GM12864 (cell line): ENCODE results near the gene FBXL7.

ENCODE experiments used
- DNase-seq: peaks from one replicate; pipeline ENCODE4 v3.0.0-alpha.2; 2011; ENCODE audit warnings: low read depth
- H3K4me3 ChIP-seq: 2 replicates; pipeline ENCODE4 v1.5.1; 2011; ENCODE audit warnings: mild to moderate bottlenecking, low read depth, low read length, control low read depth
- CTCF ChIP-seq: IDR thresholded peaks from 2 replicates; pipeline ENCODE4 v1.5.1; 2011; ENCODE audit warnings: low read depth, mild to moderate bottlenecking, moderate library complexity, low read length, control low read depth, inconsistent platforms; ENCODE audit errors: missing control alignments

Gene FBXL7

DNA sequence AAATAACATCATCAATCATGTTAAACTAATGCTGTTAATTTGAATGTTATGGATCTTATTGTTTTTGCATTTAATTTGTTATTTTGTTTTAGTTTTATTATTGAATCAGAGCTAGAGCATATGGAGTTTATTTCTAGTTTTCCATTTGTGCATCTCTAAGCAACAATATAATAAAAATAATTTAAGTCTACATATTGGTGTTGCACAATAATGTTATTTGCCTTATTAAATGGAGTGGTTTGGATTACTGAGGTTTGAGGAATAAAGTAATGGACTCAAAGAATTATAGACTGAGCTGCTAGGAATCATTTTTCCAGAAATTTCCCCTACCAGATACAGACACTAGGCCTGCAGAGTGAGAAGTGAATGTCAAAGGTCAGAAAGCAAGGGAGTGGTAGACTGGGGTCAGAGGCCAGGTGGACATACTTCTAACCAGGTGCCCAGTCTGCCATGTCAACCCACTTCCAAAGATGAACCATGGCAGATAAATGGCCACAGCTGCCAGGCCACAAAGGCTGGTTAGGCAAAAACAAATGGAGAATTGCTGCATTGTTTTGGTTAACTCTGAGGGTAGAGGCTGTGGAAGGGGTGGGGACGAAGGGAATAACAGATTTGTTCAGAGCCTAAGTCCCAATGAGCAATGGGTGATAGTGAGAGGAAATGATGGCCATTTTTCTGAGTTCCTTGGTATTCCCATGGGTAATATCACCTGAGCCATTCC lies 113.1 kb downstream of the FBXL7 start:
- TF ChIP-seq CTCF, result no peak
- no peak overlapping the region for H3K4me3 ChIP-seq
- no peak for DNase-seq

DNA sequence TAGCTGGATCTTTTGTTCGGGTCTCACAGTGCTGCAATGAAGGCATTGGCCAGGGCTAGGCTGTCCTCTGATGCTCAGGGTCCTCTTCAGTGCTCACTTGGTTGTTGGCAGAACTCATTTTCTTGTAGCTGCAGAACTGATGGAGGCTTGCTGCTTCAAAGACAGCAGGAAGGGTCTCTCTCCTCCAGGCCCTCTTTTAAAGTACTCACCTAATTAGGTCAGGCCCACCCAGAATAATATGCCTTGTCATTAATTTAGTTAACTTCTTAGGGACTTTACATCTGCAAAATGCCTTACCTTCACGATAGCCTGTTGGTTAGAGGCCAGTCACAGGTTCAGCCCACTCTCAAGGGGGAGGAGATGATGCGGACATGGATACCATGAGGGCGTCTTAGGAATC lies 114.7 kb downstream of the FBXL7 start:
- no peak for TF ChIP-seq CTCF
- no peak for DNase-seq
- no peak overlapping the region for H3K4me3 ChIP-seq

DNA sequence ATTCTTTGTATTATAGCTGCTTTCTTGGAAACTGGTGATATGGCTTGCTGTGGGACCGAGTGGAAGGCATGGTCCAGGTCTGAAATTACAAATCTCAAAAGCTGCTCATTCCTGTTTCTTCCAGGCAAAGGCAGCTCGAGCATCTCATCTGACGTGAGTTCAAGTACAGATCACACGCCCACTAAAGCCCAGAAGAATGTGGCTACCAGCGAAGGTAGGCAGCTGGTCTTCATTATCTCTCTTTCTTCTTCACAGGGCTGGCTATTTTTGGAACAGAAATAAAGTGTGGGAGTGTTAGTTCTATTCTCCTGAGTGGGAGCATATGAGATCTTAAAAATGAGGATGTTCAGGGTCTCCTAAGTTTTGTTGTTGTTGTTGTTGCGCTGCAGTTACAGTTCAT lies 115.9 kb downstream of the FBXL7 start:
- H3K4me3 ChIP-seq, result no peak overlapping the region
- no peak for TF ChIP-seq CTCF
- no peak for DNase-seq

DNA sequence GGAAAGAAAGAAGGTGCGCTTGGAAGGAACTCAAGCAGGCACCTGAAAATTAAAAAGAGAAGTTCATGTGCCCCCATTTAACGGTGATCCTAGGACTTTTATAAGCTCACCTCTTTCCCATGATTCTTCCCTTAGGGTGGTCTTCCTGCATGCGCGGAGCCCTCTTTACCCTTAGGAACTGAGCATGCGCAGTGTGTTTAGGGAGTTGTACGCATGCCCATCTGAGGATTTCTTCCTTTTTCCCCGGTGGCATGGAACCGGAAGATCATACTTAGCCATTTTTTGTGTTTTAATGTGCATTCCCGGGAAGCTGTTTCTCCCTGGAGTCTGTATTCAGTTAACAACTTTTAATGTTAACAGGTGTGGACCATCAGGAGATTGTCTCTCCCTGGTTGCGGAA lies 119.0 kb downstream of the FBXL7 start:
- TF ChIP-seq CTCF, result no peak
- DNase-seq, result no peak
- H3K4me3 ChIP-seq, result no peak overlapping the region

GRCh38 chr5:15620501-15620900 lies 120.5 kb downstream of the FBXL7 start:
- DNase-seq, result no peak
- TF ChIP-seq CTCF, result no peak
- no peak overlapping the region for H3K4me3 ChIP-seq

GRCh38 chr5:15621094-15621493 lies 121.1 kb downstream of the FBXL7 start:
- no peak for DNase-seq
- TF ChIP-seq CTCF, result no peak
- H3K4me3 ChIP-seq, result no peak overlapping the region

DNA sequence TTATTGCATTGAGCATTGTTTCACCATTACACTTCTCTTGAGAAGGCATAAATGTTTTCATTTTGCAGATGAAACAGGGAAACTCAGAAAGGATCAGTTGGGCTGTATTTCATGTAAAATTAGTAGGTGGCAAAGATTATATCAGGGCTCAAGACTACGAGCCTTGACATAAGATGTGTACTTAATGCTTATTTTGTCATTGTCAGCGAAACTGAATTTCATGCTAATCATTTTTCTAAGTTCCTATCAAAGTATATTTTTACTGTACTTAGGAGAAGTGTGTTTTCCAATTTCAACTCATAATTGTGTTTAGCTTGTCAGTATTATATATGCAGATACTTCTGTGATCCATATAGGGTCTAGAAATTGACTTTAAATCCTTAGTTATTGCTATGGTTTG lies 123.8 kb downstream of the FBXL7 start:
- H3K4me3 ChIP-seq, result no peak overlapping the region
- no peak for TF ChIP-seq CTCF
- DNase-seq, result no peak
